Measurements from ENCODE around the gene CCNG2.

DNA sequence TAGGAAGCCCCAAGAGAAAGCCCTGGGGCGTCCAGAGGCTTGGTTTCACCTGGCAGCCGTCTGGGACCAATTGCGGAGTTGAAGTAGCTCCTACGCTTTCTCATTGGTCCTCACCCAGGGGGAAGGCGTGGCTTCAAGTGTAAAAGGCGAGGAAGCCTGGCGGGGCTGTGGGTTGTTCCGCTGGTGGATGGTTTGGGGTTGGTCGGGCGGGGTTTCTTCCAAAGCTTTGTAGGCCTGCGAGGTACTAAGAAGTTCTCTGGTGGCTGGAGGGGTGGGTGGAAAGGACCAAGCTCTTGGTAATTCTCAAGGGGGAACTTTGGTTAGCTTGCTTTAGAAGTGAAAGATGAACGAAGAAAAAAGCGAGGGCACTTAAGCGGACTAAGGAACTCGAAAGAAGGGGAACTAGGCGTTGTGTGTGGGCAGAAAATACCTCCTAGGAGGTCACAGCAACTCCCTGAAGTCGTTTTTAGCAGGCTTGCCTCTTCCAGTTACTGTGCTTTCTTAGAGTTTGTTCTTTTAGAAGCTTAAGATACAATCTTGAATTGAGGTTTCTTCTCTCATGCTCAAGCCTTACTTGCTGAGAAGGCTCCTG, 36.6 kb downstream of the CCNG2 start:
- TF ChIP-seq POLR2A (IDR thresholded peaks at IDR 0.05) = no peak
- TF ChIP-seq, protein P1, sequence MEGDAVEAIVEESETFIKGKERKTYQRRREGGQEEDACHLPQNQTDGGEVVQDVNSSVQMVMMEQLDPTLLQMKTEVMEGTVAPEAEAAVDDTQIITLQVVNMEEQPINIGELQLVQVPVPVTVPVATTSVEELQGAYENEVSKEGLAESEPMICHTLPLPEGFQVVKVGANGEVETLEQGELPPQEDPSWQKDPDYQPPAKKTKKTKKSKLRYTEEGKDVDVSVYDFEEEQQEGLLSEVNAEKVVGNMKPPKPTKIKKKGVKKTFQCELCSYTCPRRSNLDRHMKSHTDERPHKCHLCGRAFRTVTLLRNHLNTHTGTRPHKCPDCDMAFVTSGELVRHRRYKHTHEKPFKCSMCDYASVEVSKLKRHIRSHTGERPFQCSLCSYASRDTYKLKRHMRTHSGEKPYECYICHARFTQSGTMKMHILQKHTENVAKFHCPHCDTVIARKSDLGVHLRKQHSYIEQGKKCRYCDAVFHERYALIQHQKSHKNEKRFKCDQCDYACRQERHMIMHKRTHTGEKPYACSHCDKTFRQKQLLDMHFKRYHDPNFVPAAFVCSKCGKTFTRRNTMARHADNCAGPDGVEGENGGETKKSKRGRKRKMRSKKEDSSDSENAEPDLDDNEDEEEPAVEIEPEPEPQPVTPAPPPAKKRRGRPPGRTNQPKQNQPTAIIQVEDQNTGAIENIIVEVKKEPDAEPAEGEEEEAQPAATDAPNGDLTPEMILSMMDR (IDR thresholded peaks at IDR 0.05) = no peak
